HG03565 (cell line): ENCODE measurements around the gene ZNF324.

Experiments used
- ATAC-seq: cut with Tn5 transposase; IDR thresholded peaks from one replicate; pipeline ENCODE4 v1.9.1; 2021; ENCODE audit warnings: mild to moderate bottlenecking, moderate library complexity; ENCODE audit not compliant: unreplicated experiment

ZNF324 gene

GRCh38 chr19:58520257-58520599 lies 53.3 kb downstream of the ZNF324 start:
- ATAC-seq, result no peak

- no peak for ATAC-seq
Measured at GRCh38 chr19:58521651-58522050, 54.8 kb downstream of the ZNF324 start.

GRCh38 chr19:58522709-58523108 lies 55.8 kb downstream of the ZNF324 start:
- ATAC-seq, result no peak
